Astrocyte (in vitro differentiated cells and primary cell): Measurements from ENCODE around the gene OR5A1.

Experiments
- CTCF ChIP-seq: IDR thresholded peaks from 2 replicates; pipeline ENCODE4 v1.5.1; 2011; ENCODE audit warnings: low read depth, mild to moderate bottlenecking, inconsistent platforms, low read length, moderate library complexity; ENCODE audit not compliant: insufficient read depth
- EZH2 ChIP-seq: IDR thresholded peaks from 2 replicates; pipeline ENCODE4 v1.6.1; 2012; ENCODE audit warnings: mild to moderate bottlenecking, low read length, inconsistent platforms; ENCODE audit not compliant: insufficient read depth

GRCh38 chr11:59423835-59424234, 12.4 kb upstream of the OR5A1 start:
- TF ChIP-seq CTCF (no peak), EZH2 (no peak)
